GM10266 (cell line): ENCODE data around the gene ZNF516.

ENCODE experiments used
- DNase-seq: peaks from one replicate; pipeline ENCODE4 v3.0.0; 2012; ENCODE audit errors: extremely low spot score
- TF ChIP-seq, protein P1 (sequence below): IDR thresholded peaks from 2 replicates; pipeline ENCODE4 v1.5.1; 2012; ENCODE audit warnings: mild to moderate bottlenecking, low read depth; ENCODE audit not compliant: control insufficient read depth, insufficient read depth; ENCODE audit errors: missing control alignments

ZNF516 gene

DNA sequence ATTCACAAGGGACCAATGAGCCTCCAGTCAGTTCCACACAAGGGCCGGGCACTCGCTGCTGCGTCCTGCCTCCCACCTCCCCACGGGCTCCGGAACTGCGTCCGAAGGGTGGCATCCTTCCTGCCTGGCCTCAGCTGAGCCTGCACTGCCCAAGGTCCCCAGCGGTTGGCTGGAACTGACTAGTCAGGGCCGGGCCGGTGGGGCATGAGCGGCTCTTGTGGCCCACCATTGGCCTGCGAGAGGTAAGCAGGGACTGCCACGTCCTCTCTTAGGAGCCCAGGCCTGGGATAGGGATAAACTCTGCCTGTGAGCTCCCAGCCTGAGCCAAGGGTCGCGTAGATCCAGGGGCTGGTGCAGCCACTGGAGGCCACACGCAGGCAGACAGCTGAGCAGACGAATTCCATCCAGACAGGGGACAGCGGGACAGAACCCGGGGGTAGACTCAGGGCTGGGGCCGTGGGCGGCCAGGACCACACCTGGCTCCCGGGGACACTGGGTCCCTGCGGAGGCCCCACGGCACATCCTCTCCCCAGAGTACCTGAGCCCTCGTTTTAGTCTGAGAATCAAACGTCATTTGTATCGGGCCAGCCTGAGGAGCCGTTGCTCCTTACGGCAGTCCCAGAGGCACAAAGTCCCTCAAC is 148.4 kb downstream of the ZNF516 start:
- TF ChIP-seq, protein P1, sequence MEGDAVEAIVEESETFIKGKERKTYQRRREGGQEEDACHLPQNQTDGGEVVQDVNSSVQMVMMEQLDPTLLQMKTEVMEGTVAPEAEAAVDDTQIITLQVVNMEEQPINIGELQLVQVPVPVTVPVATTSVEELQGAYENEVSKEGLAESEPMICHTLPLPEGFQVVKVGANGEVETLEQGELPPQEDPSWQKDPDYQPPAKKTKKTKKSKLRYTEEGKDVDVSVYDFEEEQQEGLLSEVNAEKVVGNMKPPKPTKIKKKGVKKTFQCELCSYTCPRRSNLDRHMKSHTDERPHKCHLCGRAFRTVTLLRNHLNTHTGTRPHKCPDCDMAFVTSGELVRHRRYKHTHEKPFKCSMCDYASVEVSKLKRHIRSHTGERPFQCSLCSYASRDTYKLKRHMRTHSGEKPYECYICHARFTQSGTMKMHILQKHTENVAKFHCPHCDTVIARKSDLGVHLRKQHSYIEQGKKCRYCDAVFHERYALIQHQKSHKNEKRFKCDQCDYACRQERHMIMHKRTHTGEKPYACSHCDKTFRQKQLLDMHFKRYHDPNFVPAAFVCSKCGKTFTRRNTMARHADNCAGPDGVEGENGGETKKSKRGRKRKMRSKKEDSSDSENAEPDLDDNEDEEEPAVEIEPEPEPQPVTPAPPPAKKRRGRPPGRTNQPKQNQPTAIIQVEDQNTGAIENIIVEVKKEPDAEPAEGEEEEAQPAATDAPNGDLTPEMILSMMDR = no peak
- no peak for DNase-seq

GRCh38 chr18:76345901-76346300 is 149.1 kb downstream of the ZNF516 start:
- TF ChIP-seq, protein P1 = no peak
- no peak for DNase-seq

- TF ChIP-seq, protein P1 = no peak
- DNase-seq = no peak
Observed at GRCh38 chr18:76343938-76344569, 151.0 kb downstream of the ZNF516 start.

GRCh38 chr18:76340410-76340809 is 154.6 kb downstream of the ZNF516 start:
- DNase-seq = no peak
- TF ChIP-seq, protein P1 = no peak

GRCh38 chr18:76339246-76339620 is 155.8 kb downstream of the ZNF516 start:
- no peak for DNase-seq
- TF ChIP-seq, protein P1 = no peak

DNA sequence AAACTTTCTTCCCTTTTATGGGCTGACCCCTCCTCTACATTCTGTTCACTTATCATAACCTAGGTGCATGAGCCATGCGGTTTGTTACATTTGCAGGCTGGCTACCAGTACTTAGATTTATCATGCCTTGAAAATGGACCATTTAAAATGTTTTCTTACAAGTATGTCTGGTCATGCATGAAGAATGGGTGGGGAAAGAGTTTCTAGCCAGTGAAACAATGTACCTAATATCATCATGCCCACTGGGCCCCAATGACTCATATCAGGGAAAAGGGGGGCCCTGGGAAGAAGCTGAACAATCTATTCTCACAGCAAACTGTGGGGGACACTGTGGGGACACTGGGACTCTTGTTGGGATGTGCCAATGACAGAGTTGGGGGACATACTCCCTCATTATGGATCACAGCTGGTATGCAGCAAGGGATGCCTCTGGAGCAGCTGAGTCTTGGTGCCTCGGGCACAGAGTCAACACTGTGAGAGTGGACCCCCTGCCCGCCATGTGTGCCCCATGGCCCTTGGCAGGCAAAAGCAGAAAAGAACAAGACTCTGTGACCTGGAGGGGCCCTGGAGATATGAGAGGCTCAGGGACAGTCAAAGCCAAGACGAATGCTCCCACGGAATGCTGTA is 156.3 kb downstream of the ZNF516 start:
- no peak for DNase-seq
- TF ChIP-seq, protein P1 = no peak

DNA sequence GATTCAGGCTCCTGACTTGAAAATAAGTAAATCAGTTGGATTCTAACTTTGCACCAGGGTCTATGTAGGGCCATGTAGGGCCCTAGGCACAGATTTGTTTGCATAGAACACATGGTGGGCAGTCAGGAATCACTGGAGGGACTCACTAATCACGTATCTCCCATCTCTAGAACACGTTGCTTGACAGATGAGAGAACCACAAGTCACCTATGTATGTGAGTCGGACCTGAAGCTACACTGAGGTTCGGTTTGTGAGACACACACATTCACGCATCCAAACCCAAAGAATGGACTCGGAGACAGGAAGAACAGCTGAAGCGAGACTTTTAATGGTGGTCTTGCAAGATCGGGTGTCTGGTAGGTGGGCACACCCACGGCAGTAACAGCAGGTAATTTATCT is 157.0 kb downstream of the ZNF516 start:
- no peak for DNase-seq
- TF ChIP-seq, protein P1 = no peak
